Measurements from ENCODE around the gene MAP1LC3B2.

Gene MAP1LC3B2

GRCh38 chr12:116537101-116537904 lies 21.9 kb upstream of the MAP1LC3B2 start:
- DNase-seq (ENCODE audit: low spot score) = peak; percentile 89
- FAIRE-seq = peak; percentile 72

GRCh38 chr12:116538076-116538591 lies 21.0 kb upstream of the MAP1LC3B2 start:
- FAIRE-seq = no peak

GRCh38 chr12:116538682-116539305 lies 20.4 kb upstream of the MAP1LC3B2 start:
- DNase-seq (ENCODE audit: low spot score) = no peak
- no peak for FAIRE-seq

More at GRCh38 chr12:116538076-116538591, 21.0 kb upstream of the MAP1LC3B2 start:
- DNase-seq (ENCODE audit: low spot score) = no peak

- FAIRE-seq = no peak
- DNase-seq (ENCODE audit: low spot score) = no peak
Measured at GRCh38 chr12:116539361-116539771, 19.8 kb upstream of the MAP1LC3B2 start.

GRCh38 chr12:116539905-116540482 lies 19.2 kb upstream of the MAP1LC3B2 start:
- FAIRE-seq = no peak
- DNase-seq (ENCODE audit: low spot score) = no peak

- no peak for DNase-seq (ENCODE audit: low spot score)
Measured at GRCh38 chr12:116540622-116541152, 18.5 kb upstream of the MAP1LC3B2 start.

GRCh38 chr12:116541547-116542344 lies 17.4 kb upstream of the MAP1LC3B2 start:
- DNase-seq (ENCODE audit: low spot score) (no peak), FAIRE-seq (no peak)

More at GRCh38 chr12:116540622-116541152, 18.5 kb upstream of the MAP1LC3B2 start:
- FAIRE-seq = no peak

- FAIRE-seq = no peak
Measured at GRCh38 chr12:116542345-116542956, 16.7 kb upstream of the MAP1LC3B2 start.

GRCh38 chr12:116544656-116545055 lies 14.5 kb upstream of the MAP1LC3B2 start:
- DNase-seq (ENCODE audit: low spot score) (no peak), FAIRE-seq (no peak)

More at GRCh38 chr12:116542345-116542956, 16.7 kb upstream of the MAP1LC3B2 start:
- peak; percentile 44 for DNase-seq (ENCODE audit: low spot score)

GRCh38 chr12:116545144-116545543 lies 14.0 kb upstream of the MAP1LC3B2 start:
- FAIRE-seq = no peak

GRCh38 chr12:116545936-116546335 lies 13.2 kb upstream of the MAP1LC3B2 start:
- no peak for DNase-seq (ENCODE audit: low spot score)
- no peak for FAIRE-seq

More at GRCh38 chr12:116545144-116545543, 14.0 kb upstream of the MAP1LC3B2 start:
- DNase-seq (ENCODE audit: low spot score) = no peak

GRCh38 chr12:116547955-116548501 lies 11.2 kb upstream of the MAP1LC3B2 start:
- FAIRE-seq = peak; percentile 90
- DNase-seq (ENCODE audit: low spot score) = peak; percentile 91

GRCh38 chr12:116549993-116550392 lies 9.2 kb upstream of the MAP1LC3B2 start:
- no peak for DNase-seq (ENCODE audit: low spot score)
- FAIRE-seq = no peak

GRCh38 chr12:116551151-116551550 lies 8.0 kb upstream of the MAP1LC3B2 start:
- DNase-seq (ENCODE audit: low spot score) (no peak), FAIRE-seq (no peak)

- no peak for FAIRE-seq
Measured at GRCh38 chr12:116551619-116551951, 7.6 kb upstream of the MAP1LC3B2 start.

GRCh38 chr12:116551952-116552772 lies 7.0 kb upstream of the MAP1LC3B2 start:
- FAIRE-seq (no peak), DNase-seq (ENCODE audit: low spot score) (peak; percentile 20)

More at GRCh38 chr12:116551619-116551951, 7.6 kb upstream of the MAP1LC3B2 start:
- no peak for DNase-seq (ENCODE audit: low spot score)

- DNase-seq (ENCODE audit: low spot score) (no peak), FAIRE-seq (no peak)
Measured at GRCh38 chr12:116552773-116553373, 6.3 kb upstream of the MAP1LC3B2 start.

GRCh38 chr12:116556356-116556952 lies 2.7 kb upstream of the MAP1LC3B2 start:
- DNase-seq (ENCODE audit: low spot score) (no peak), FAIRE-seq (no peak)
